K562 (cell line): ENCODE data around the gene PDCD10. TPM values are rescaled to one million over a fixed set of nuclear protein-coding genes. Genes with fewer than 3 reads are reported as not detected.

Source experiments
- ATAC-seq: fragments of 200-7000 bp; cut with Tn5 transposase; 3 replicates; pipeline ENCODE4 v1.9.1; 2020; ENCODE audit warnings: moderate library complexity
- BruUV-seq: library from RNA; stranded (reverse); fragments of 400-500 nt; replicated peaks from 2 replicates; lab custom pipeline; 2021; lab: Mats Ljungman, UMichigan
- CTCF ChIA-PET: fragments of 300-600 bp; formaldehyde crosslinking; extraction: SDS; loops from one replicate; lab custom pipeline; 2021; ENCODE audit warnings: low intra/inter-chr PET ratio; lab: Yijun Ruan, JAX
- POLR2A ChIA-PET: fragments of 300-600, 350-650 bp; sonication (Branson Sonifier 250); formaldehyde crosslinking; extraction: SDS; loops from one replicate; lab custom pipeline; 2021; ENCODE audit warnings: antibody characterized with exemption, inconsistent platforms; lab: Yijun Ruan, JAX
- DNase-seq, 4 experiments: peaks; one replicate each; pipeline versions ENCODE4 v3.0.0 to v3.0.0-alpha.2; 2011 to 2018; ENCODE audit warnings: low spot score in 3 of 4, mixed read lengths in 3 of 4; ENCODE audit errors: extremely low read depth in 1 of 4
- FAIRE-seq: peaks from 2 replicates; lab custom pipeline; 2011; peaks lifted over from hg19 to GRCh38; lab: Jason Lieb, UNC
- H2AFZ ChIP-seq: 2 replicates; pipeline ENCODE4 v1.6.0; 2011; ENCODE audit warnings: low read depth, low read length, control low read depth, inconsistent platforms
- H3K27ac ChIP-seq: fragments of 200-600 bp; 3 replicates; pipeline ENCODE4 v1.8.0; 2011; ENCODE audit warnings: low read depth, mild to moderate bottlenecking, control low read depth, inconsistent platforms, low read length, moderate library complexity, mixed read lengths; ENCODE audit errors: extremely low read depth
- H3K27me3 ChIP-seq, 2 experiments: fragments of 300-600 bp in 1 of 2; 2 replicates in 1 of 2; 3 replicates in 1 of 2; pipeline versions ENCODE4 v1.6.0 to v1.8.0; 2011; ENCODE audit warnings: inconsistent platforms in 2 of 2, low read length in 2 of 2, mild to moderate bottlenecking in 1 of 2, mixed read lengths in 1 of 2, moderate library complexity in 1 of 2; ENCODE audit not compliant: control insufficient read depth in 2 of 2, insufficient read depth in 2 of 2
- H3K36me3 ChIP-seq: fragments of 300-600 bp; 3 replicates; pipeline ENCODE4 v1.8.0; 2011; ENCODE audit warnings: mild to moderate bottlenecking, low read length, inconsistent platforms; ENCODE audit not compliant: control insufficient read depth, insufficient read depth
- H3K4me1 ChIP-seq, 2 experiments: fragments of 200-600 bp in 1 of 2; replicated peaks in 1 of 2; 2 replicates in 1 of 2; 3 replicates in 1 of 2; pipeline versions ENCODE4 v1.5.1 to v1.8.0; 2011; ENCODE audit warnings: inconsistent platforms in 2 of 2, low read length in 2 of 2, mild to moderate bottlenecking in 1 of 2, mixed read lengths in 1 of 2, moderate library complexity in 1 of 2; ENCODE audit not compliant: control insufficient read depth in 2 of 2, insufficient read depth in 2 of 2
- H3K4me2 ChIP-seq: 2 replicates; pipeline ENCODE4 v1.6.1; 2011; ENCODE audit warnings: low read length, control low read depth, inconsistent platforms, mixed read lengths; ENCODE audit not compliant: insufficient read depth
- H3K4me3 ChIP-seq: fragments of 200-600 bp; sonication (generic), shearing (Covaris generic); 2 replicates; pipeline ENCODE4 v1.5.1; 2016; ENCODE audit warnings: control low read depth, inconsistent platforms
- H3K79me2 ChIP-seq: fragments of 200-600 bp; 3 replicates; pipeline ENCODE4 v1.8.0; 2011; ENCODE audit warnings: low read length, inconsistent platforms; ENCODE audit not compliant: control insufficient read depth, insufficient read depth
- H3K9ac ChIP-seq, 2 experiments: 2 replicates each; pipeline versions ENCODE4 v1.6.0 to v1.6.1; 2011; ENCODE audit warnings: low read depth in 2 of 2, low read length in 2 of 2, control low read depth in 1 of 2, inconsistent platforms in 1 of 2, mild to moderate bottlenecking in 1 of 2, mixed read lengths in 1 of 2; ENCODE audit not compliant: insufficient read depth in 1 of 2
- H3K9me1 ChIP-seq: one replicate; pipeline ENCODE4 v1.6.0; 2011; ENCODE audit warnings: inconsistent platforms, mild to moderate bottlenecking, low read length, moderate library complexity; ENCODE audit not compliant: control insufficient read depth, insufficient read depth
- H3K9me3 ChIP-seq: replicated peaks from 2 replicates; pipeline ENCODE4 v1.5.1; 2011; ENCODE audit warnings: low read depth, low read length, inconsistent platforms; ENCODE audit not compliant: control insufficient read depth, insufficient read depth
- H4K20me1 ChIP-seq: replicated peaks from 2 replicates; pipeline ENCODE4 v1.6.1; 2011; ENCODE audit warnings: low read length, inconsistent platforms, mixed read lengths; ENCODE audit not compliant: control insufficient read depth, insufficient read depth
- CBX2 ChIP-seq: fragments of 200-600 bp; sonication (generic); IDR thresholded peaks from one replicate; pipeline ENCODE4 v1.6.1; 2012; ENCODE audit warnings: mild to moderate bottlenecking, low read length, inconsistent platforms; ENCODE audit not compliant: insufficient read depth, poor library complexity, severe bottlenecking
- PCBP2 ChIP-seq: fragments of 200-400 bp; formaldehyde crosslinking; IDR thresholded peaks from 2 replicates; pipeline ENCODE4 v1.6.1; 2018; ENCODE audit warnings: low read length, low read depth, mild to moderate bottlenecking, moderate library complexity; ENCODE audit not compliant: poor library complexity, severe bottlenecking
- PTTG1 ChIP-seq: fragments of 450-650 bp; IDR thresholded peaks from 2 replicates; pipeline ENCODE4 v1.6.1; 2016; ENCODE audit warnings: low read depth, mild to moderate bottlenecking, missing genetic modification characterization, missing compliant biosample characterization
- PYGO2 ChIP-seq: fragments of 450-650 bp; IDR thresholded peaks from 2 replicates; pipeline ENCODE4 v1.6.1; 2016; ENCODE audit warnings: mild to moderate bottlenecking, missing genetic modification characterization, moderate library complexity, missing compliant biosample characterization
- RBBP5 ChIP-seq: fragments of 200-600 bp; sonication (generic); IDR thresholded peaks from 2 replicates; pipeline ENCODE4 v1.6.1; 2012; ENCODE audit warnings: borderline replicate concordance, mild to moderate bottlenecking, low read length, control low read depth, inconsistent platforms; ENCODE audit not compliant: insufficient read depth, poor library complexity, severe bottlenecking
- REST ChIP-seq, 2 experiments: fragments of 450-650 bp; formaldehyde crosslinking in 1 of 2; IDR thresholded peaks; 2 replicates each; pipeline versions ENCODE4 v1.4.0 to v1.6.1; 2014 to 2020; ENCODE audit warnings: mild to moderate bottlenecking in 2 of 2, borderline replicate concordance in 1 of 2, low read depth in 1 of 2
- ZNF644 ChIP-seq: fragments of 200-800 bp; sonication (Bioruptor generic); IDR thresholded peaks from 2 replicates; pipeline ENCODE4 v1.6.1; 2016; ENCODE audit warnings: low read depth, missing genetic modification characterization, missing compliant biosample characterization
- WGBS: fragments of 100-300 bp; shearing (Covaris generic); methylation state at CpG from one replicate; pipeline ENCODE4 v1.1.6; 2016; ENCODE audit warnings: low coverage, mixed read lengths; ENCODE audit not compliant: insufficient coverage; ENCODE audit errors: missing lambda C conversion rate; 5-methylcytosine and 5-hydroxymethylcytosine counted together
- in situ Hi-C: fragments of 300-500 bp; cut with MboI; formaldehyde crosslinking; loops from 4 replicates; pipeline ENCODE4 v1.15.0; 2018; ENCODE audit warnings: inconsistent platforms, mixed read lengths
- intact Hi-C: fragments of 100-400 bp; cut with micrococcal nuclease; formaldehyde crosslinking; loops from 2 replicates; pipeline ENCODE4 v1.14.2; 2022
- polyA plus RNA-seq, 8 experiments: library from polyadenylated mRNA; depleted of rRNA in 4 of 8; stranded (reverse) in 5 of 8; unstranded in 3 of 8; fragments of >200 nt; fragmentation: Nextera tagmentation in 2 of 8; fragmentation: Illumina TruSeq in 1 of 8; extraction: Ambion mirVana in 2 of 8; extraction: Trizol in 1 of 8; gene quantifications; 2 replicates each; pipeline versions ENCODE4 v1.2.1 to v1.2.3, GENCODE V29; 2011 to 2014; ENCODE audit warnings: inconsistent platforms in 1 of 8, missing spikeins in 1 of 8
- total RNA-seq, 7 experiments: library from RNA; depleted of rRNA in 6 of 7; stranded (reverse); fragments of >200 nt in 6 of 7; fragmentation: Illumina TruSeq in 2 of 7; extraction: Trizol in 2 of 7; gene quantifications; 2 replicates each; pipeline versions ENCODE4 v1.2.1 to v1.2.3, GENCODE V29; 2011 to 2021; ENCODE audit warnings: low replicate concordance in 1 of 7
- TF ChIP-seq, protein P1 (sequence below): fragments of 450-650 bp; IDR thresholded peaks from 2 replicates; pipeline ENCODE4 v1.6.1; 2016; ENCODE audit warnings: missing biosample characterization, missing genetic modification characterization

PDCD10 gene
- total and polyA plus RNA-seq, 9 of the 15 experiments (the other 6 are each of a cell fraction or from before 2014, with no cell fraction given), result 121 to 476 (median 232) TPM

DNA sequence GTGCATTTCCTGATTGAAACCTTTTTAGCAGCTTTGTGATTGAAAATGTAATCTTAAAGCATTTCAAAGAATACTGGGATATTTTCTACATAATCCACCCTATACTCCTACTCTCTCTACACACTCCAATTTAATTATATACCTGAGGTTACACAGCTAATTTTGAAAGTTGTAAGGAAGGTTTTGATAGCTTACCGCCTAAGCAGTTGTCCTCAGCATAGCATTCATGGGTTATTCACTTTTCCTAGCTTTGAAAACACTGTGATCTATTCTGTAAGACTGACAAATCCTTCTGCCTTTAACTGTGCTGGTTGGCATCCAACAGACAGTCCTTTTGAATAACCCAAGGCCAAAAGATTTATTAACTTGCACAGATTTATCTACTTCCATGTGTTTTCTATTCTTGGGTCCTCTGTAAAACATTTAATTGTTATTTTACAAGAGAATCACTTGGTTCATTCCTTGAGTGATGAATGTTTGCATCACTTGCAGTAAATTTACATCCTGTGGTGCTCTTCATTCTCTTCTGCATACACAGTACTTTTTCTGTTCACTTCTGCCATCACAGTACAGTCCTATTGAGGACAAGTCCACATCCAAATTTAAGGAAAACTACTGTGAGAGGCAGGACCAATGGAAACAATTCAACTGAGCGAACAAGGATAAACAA, 45.7 kb upstream of the PDCD10 start:
- intact Hi-C loops (no loop called here), in situ Hi-C loops (no loop called here)
- H3K9me3 ChIP-seq, result no peaks in the 10 kb centered on the region
- H2AFZ ChIP-seq, result no peak overlapping the region
- H3K27me3 ChIP-seq, result no peaks in the 10 kb centered on the region; a peak in 1 of 5 replicates
- no peak for ATAC-seq
- H3K79me2 ChIP-seq, result no peaks in the 10 kb centered on the region
- H3K9me1 ChIP-seq, result no peaks in the 10 kb centered on the region
- 0% methylated on average over 2 of the region's 2 CpGs for WGBS
- no peak overlapping the region for H3K4me3 ChIP-seq
- CTCF ChIA-PET, result no interaction called here
- H4K20me1 ChIP-seq, result no peaks in the 10 kb centered on the region
- no TSS peak for BruUV-seq
- H3K9ac ChIP-seq, result no peak overlapping the region
- no peak for DNase-seq
- no peak overlapping the region for H3K27ac ChIP-seq
- no peak for FAIRE-seq
- POLR2A ChIA-PET, result no interaction called here
- no peak overlapping the region for H3K4me2 ChIP-seq
- H3K4me1 ChIP-seq, result no peaks in the 10 kb centered on the region
- H3K36me3 ChIP-seq, result no peaks in the 10 kb centered on the region
- TF ChIP-seq PYGO2 (tag) (no peak), CBX2 (no peak), RBBP5 (no peak), ZNF644 (tag) (no peak), PCBP2 (no peak), REST (IDR thresholded peaks at IDR 0.05; ENCODE audit: borderline replicate concordance) (no peak), REST (CRISPR knock-in tag; IDR thresholded peaks at IDR 0.05; ENCODE audit: low read depth) (no peak), PTTG1 (tag) (no peak)
- TF ChIP-seq, protein P1, sequence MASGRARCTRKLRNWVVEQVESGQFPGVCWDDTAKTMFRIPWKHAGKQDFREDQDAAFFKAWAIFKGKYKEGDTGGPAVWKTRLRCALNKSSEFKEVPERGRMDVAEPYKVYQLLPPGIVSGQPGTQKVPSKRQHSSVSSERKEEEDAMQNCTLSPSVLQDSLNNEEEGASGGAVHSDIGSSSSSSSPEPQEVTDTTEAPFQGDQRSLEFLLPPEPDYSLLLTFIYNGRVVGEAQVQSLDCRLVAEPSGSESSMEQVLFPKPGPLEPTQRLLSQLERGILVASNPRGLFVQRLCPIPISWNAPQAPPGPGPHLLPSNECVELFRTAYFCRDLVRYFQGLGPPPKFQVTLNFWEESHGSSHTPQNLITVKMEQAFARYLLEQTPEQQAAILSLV (tag), result no peak
